ENCODE data around the gene CIBAR2.

Gene CIBAR2

GRCh38 chr16:85144026-85144915, 32.0 kb upstream of the CIBAR2 start:
- no peak for DNase-seq

- no peak for DNase-seq
Measured at GRCh38 chr16:85142771-85143211, 30.5 kb upstream of the CIBAR2 start.

GRCh38 chr16:85142129-85142513, 29.8 kb upstream of the CIBAR2 start:
- DNase-seq: no peak

- no peak for DNase-seq
Measured at GRCh38 chr16:85141491-85142128, 29.3 kb upstream of the CIBAR2 start.

GRCh38 chr16:85140455-85141012, 28.3 kb upstream of the CIBAR2 start:
- no peak for DNase-seq

- DNase-seq: no peak
Measured at GRCh38 chr16:85139881-85140339, 27.6 kb upstream of the CIBAR2 start.

GRCh38 chr16:85138825-85139627, 26.8 kb upstream of the CIBAR2 start:
- DNase-seq: no peak

- no peak for DNase-seq
Measured at GRCh38 chr16:85138073-85138824, 26.0 kb upstream of the CIBAR2 start.

GRCh38 chr16:85137323-85138072, 25.2 kb upstream of the CIBAR2 start:
- DNase-seq: peak; percentile 63

- no peak for DNase-seq
Measured at GRCh38 chr16:85136702-85137322, 24.5 kb upstream of the CIBAR2 start.

- no peak for DNase-seq
Measured at GRCh38 chr16:85136213-85136701, 24.0 kb upstream of the CIBAR2 start.

- DNase-seq: no peak
Measured at GRCh38 chr16:85134789-85135142, 22.5 kb upstream of the CIBAR2 start.

GRCh38 chr16:85134076-85134788, 22.0 kb upstream of the CIBAR2 start:
- DNase-seq: no peak

- no peak for DNase-seq
Measured at GRCh38 chr16:85133290-85133599, 21.0 kb upstream of the CIBAR2 start.

GRCh38 chr16:85132456-85133289, 20.4 kb upstream of the CIBAR2 start:
- DNase-seq: no peak

GRCh38 chr16:85130705-85131028, 18.4 kb upstream of the CIBAR2 start:
- DNase-seq: no peak

GRCh38 chr16:85129876-85130704, 17.8 kb upstream of the CIBAR2 start:
- DNase-seq: peak; percentile 76

- DNase-seq: no peak
Measured at GRCh38 chr16:85128079-85128837, 16.0 kb upstream of the CIBAR2 start.
